Activated CD8-positive, alpha-beta memory T cell treated with anti-CD3 and anti-CD28 coated beads, Interleukin-2, amount 50 U/mL, for 4 hours (primary cell): ENCODE data around the gene ANKAR.
"Not testable (repeated sequence)": the region's sequence is repeated elsewhere in the genome, so short reads cannot be mapped to it uniquely, and the experiment has no call there.

Experiments used
- DNase-seq: peaks from one replicate; pipeline ENCODE4 v3.0.0-alpha.2; 2020

Gene ANKAR, protein sequence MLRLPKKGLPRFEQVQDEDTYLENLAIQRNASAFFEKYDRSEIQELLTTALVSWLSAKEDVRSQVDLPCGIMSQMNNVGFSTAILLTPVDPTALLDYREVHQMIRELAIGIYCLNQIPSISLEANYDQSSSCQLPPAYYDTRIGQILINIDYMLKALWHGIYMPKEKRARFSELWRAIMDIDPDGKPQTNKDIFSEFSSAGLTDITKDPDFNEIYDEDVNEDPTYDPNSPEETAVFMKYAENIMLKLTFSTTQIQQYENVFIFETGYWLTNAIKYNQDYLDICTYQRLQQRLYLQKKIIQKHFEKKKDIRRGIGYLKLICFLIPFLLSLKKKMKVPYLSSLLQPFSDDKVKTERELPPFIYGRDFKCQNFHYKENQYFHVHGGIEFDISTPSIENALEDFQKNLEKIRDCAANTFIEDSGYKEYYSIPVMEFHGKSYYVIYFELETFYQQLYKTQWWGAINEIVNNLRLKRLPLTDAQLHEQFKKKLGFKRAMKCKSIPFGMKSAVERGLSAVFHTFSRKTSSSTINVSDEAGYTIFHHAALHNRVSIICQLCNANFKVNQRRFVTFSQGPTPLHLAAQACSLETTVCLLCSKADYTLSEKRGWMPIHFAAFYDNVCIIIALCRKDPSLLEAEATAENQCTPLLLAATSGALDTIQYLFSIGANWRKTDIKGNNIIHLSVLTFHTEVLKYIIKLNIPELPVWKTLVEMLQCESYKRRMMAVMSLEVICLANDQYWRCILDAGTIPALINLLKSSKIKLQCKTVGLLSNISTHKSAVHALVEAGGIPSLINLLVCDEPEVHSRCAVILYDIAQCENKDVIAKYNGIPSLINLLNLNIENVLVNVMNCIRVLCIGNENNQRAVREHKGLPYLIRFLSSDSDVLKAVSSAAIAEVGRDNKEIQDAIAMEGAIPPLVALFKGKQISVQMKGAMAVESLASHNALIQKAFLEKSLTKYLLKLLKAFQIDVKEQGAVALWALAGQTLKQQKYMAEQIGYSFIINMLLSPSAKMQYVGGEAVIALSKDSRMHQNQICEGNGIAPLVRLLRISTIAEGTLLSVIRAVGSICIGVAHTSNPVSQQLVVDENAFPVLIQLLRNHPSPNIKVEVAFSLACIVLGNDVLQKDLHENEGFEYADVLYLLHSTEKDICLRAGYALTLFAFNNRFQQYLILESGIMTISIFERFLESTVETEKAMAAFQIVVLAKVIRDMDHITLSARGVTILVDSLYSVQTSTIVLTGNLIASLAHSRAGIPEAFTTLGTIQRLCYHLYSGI (N-terminal part only)

DNA sequence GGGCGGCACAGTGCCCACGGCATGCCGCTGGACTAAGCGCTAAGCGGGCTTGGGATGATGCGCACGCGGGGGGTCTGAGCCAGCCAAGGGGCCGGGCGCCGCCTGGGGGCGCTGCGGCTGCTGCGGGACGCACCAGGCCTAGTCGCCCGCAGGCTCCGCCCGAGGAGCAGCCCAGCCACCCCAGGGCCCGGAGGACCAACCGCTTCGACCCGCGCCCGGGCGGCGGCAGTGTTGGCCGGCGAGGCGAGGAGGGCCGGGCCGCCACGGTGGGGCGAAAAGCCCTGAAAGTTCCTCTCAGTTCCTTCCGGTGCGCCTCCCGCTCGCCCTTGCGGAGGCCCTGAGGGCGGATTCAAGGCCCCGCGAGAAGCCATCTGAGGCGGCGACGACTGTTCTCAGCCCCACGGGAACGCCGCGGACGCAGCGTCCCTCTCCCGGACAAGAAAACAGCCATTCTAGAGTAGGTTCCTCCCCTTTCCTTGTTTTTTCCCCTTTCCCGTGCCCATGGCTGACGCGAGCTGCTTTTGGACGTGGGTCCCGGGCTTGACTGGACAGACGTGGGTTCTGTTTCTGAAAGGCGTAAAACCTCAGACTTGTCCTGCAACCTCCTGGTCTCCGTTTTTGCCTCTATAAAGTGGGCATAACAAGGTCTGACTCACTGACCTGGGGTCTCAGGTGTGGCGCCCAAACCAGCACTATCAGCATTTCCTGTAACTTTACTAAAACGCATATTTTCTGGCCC, at the start of gene ANKAR:
ANKAR (plus strand) TSS at position 297 of the 739 bp plus-strand sequence. CDS start 1,821 bp downstream, outside the sequence.
- DNase-seq = peak; percentile 81

DNA sequence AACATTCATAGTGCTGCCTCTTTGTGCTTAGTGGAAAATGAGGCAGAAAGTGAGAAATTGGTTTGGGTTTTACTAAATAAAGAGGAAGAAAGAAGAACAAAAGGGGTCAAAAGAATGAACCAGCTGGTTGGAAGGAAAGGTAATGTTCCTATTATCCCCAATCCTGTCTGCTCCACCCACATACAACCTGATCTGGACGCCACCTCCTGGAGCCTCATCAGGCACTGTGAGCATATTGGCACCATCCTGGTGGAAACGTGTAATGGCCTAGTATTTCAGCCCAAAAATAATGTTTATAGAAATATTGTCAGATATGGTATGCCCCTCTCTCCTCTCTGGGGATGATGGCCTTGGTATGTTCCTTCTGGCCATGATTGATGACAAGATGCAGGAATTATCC, 48.8 kb upstream of the ANKAR start:
- DNase-seq = no peak

DNA sequence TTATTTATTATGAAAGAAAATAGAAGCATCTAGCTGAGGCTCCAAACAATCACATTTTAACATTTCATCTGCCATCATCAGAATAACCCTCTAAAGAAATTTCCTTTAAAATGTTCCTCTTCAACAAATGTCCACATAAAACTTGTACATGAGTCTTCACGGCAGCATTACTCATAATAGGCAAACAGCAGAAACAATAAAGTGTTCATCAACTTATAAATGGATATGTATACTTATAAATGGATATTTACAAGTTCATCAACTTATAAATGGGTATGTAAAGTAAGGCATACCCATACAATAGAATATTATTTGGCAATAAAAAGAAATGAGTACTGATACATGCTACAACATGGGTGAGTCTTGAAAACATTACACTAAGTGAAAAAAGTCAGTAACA, 46.7 kb upstream of the ANKAR start:
- DNase-seq = no peak

DNA sequence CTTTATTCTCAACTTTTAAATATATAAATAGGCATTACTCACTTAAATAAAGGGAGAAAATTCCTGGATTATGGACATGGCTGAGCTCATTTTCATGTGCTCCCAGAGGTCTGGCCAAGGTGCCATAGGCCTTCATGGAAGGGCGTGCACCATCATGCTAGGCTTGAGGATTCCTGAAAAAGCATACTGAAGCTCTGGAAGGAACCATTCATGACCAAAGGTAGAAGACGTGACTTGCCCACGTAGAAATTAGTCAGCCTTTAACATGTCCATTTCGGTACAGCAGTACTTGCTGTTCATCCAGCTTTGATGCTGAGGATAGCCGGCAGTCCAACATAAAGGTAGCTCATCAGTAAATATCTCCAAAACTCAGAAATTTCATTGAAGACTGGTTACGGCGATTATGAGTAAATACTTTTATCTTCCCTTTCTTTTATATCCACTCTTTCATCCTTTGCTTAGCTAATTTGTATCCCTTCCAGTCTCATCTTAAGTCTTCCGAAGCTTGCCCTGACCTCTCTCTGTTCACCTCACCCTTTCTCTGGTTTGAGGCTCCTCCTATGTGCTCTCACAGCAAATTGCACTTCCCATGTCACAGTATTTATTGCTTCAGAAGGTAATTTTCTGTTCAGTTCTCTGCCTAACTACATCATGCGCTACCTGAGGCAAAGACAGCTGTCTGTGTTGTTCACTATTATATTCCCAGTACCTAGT, 45.5 kb upstream of the ANKAR start:
- no peak for DNase-seq

DNA sequence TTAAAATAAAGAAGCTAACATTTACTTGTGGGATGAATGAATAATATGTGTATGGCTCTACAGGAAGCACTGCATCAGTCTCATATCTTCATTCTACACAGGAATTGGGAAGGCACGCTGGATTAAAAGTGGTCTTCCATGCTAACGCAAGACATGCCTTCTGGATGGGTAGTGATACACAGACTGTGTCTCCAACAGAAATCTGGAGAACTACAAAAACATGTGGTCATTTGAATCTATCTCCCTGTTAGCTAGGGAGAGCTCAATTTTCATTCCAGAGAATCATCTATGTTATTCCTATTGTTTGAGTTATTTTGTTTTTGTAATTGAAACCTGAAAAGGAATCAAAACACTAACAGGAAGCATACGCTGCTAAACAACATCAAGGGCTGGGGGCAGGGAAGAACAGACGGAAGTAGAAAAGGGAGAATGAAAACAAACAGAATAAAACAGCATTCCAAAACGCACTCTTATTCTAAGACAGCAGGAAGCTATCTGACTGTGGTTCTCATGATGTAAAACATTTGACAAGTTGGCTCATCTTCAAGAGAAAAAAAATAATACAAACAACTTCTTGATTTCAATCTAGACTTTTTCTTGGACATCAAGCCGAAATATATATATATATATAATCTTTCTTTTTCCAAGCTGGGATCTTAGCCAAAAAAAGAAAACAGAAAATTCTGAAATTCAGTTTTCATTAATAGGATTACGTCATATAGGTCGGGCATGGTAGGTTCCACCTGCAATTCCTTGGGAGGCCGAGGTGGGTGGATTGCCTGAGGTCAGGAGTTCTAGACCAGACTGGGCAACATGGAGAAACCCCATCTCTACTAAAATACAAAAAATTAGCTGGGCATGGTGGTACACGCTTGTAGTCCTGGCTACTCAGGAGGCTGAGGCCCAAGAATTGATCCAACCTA, 44.7 kb upstream of the ANKAR start:
- DNase-seq = no peak

DNA sequence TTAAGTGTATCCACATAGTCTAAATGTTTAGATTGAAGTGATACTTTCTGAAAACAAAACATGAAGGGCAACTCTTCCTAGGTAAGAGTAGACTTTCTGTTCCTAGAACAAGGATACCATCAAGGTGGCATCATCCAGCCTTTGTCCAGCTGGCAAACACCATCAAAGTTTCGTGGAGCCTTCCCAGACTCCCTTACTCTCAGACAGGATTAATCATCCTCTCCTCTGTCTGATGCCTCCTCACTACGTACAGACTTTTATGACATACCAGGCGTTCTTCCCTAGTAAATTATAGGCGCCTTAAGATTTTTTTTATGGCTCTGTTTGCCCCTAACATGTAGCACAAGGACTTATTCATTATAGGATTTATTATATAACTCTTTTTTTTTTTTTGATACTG, 42.6 kb upstream of the ANKAR start:
- DNase-seq = no peak

DNA sequence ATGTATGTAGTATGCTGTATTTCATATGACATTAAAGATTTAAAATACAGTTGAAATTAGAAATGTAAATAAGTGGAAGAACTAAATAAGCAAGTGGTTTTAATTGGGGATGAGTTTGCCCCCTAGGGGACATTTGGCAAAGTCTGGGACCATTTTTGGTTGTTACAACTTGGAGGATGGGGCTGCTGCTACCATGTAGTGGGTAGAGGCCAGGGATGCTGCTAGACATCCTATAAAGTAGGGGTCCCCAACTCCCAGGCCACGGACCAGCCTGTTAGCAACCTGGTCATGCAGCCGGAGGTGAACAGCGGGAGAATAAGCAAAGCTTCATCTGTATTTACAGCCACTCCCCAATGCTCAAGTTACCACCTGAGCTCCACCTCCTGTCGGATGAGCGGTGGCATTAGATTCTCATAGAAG, 41.1 kb upstream of the ANKAR start:
- no peak for DNase-seq

DNA sequence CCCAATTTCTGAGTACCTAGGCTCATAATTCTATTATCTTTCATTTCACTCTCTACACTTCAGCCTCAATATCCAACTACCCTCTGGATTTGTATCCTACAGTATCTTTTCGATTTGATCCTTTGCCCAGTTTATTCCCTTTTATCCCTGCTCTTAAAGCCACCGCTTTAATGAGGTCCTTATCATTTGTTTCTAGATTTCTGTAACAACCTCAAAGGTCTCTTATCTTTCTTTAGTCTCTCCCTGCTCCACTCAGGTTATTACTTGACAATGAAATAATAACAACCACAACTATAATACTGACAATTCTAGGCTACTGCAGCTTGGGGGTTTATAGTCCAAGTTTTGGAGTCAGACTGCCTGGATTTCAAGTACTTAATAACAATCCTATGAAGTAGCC, 39.1 kb upstream of the ANKAR start:
- DNase-seq = no peak

DNA sequence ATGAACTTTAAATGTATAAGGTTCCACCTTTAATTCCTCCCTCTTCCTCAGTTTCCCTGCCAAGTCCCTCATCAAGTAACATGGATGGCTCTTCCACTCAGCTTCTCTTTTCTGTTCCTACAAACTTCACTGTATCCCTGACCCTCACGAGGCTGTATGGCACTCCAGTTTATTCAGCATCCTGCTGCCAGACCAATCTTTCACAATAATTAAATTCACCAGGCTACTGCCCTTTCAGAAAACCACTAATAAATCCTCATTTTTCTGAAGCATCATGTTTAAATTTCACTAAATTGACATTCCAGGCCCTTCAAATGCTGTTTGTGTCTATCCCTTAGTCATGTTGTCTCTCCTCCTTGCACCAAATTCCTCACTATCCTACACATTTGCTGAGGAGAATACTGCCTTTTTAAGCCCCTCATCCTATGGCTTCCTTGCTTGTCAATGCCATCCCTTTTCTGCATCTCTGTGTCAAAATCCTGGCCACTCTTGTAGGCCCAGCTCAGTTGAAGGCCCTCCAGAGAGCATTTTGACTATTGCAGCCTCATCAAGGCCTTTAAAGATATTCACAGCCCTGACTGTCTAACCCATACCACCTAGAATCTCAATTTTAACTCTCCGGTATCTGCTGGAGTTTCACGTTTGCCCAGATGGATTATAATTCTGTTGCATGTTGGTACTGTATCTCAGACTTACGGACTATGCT, 36.0 kb upstream of the ANKAR start:
- no peak for DNase-seq

DNA sequence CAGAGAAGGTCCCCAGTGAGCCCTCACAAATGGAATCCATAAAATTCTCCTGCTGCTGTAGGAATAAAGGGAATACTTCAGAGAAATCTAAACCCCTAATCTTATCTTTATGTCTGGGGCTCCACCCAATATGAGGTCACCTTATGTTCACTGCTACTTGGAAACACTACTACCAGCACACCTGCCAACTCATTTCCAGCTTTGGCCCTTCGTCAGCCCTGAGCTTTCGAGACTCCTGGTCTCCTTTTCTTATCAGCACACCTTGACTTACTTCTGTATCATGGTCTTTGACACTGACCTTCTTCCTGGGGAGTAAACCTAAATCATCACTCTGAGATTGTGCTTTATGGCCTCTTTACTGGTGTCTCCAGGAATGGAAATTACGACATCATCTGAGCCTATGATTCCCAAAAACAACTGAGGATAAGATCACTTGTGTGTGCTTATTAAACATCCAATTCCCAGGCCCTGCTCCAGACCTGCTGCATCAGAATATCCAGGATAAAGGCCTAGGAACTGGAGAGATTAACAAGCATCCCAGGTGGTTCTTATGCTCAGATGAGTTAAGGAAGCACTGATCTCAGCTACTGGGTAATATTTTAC, 35.4 kb upstream of the ANKAR start:
- DNase-seq = no peak

DNA sequence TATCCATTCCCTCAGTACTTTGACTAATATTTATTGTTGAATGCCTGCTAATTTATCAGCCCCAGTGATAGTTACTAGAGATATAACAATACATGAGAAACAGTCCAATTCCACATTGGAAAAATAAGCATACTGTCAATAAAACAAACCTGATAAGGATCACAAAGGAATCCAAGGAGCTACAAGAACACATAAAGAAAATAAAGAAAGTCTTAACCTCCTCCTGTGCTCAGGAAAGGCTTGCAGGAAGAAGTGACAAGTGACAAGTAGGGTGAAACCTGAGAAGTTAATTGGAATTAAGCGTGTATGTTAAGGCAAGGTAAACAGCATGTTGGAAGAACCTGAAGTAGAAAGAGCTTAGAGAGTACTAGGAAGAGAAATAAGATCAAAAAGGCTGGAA, 33.5 kb upstream of the ANKAR start:
- DNase-seq = no peak

DNA sequence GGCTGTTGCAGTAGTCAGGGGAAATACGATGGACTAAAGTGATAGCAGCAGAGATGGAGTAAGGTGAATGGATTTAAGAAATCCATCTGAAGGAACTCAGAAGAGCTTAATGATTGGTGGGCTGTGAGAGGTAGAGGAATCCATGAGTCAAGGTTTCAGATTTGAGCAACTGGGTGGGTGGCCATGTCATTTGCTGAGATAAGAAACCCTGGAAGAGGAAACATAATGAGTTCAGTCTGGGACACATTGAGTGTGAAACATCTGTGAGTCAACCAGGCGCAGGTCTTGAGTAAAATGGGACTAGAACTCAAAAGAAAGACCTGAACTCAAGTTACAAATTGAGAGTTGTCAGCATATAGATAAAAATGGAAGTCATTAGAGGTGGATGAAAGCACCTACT, 32.9 kb upstream of the ANKAR start:
- no peak for DNase-seq

DNA sequence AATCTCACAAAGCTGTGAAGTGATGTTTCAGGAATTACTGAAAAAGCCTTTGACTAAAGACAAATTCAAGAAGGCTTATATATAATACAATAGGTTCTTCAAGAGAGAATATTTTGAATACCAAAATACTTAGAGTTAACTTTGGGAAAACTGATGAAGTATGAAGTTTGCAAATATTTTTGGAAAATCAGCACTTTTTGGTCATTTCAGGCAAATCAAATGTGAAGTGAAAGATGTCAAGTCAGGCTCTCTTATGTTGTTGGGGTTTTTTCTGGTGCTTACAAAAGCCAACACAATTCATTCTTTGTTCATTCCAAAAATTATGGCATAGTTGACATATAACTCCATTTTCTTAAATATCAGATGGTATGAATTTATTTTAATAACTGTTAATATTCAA, 27.9 kb upstream of the ANKAR start:
- DNase-seq = no peak

DNA sequence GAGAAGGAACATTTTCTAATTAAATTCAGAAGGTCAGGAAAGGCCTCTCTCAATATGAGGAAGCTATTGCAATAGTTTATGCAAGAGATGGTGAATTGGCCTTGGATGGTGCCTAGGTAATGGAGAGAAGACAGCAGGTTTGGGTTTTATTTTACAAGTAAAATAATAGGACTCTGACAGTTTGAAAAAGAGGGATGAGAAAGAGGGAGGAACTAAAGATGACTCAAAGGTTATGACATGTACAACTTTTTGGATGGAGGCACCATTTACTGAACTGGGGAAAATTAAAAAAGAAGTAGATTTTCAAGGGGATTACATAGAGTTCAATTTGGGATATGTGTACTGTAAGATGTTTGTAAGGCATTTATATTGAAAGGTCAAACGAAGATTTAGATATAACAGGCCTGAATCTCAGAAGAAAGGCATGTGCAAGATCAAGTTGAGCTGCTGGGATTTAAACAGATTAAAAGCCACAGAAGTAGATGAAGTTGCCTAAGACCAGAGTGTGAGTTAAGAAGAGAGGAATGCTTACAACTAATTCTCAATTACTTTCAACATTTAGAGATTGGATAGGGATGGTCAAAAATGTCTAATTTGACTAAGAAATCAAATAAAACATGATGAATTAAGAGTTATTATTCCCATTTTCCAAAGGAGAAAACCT, 25.5 kb upstream of the ANKAR start:
- DNase-seq = no peak

DNA sequence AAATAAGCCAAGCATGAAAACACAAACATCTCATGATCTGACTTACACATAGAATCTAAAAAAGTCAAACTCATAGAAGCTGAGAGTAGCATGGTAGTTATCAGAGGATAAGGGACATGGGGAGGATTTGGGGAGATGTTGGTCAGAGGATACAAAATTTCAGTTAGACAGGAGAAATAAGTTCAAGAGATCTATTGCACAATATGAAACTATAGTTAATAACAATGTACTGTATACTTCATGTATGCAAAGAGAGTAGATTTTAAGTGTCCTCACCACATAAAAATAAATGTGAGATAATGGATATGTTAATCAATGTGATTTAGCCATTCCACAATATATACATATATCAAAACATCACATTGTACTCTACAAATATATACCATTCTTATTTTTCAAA, 23.2 kb upstream of the ANKAR start:
- DNase-seq = no peak

DNA sequence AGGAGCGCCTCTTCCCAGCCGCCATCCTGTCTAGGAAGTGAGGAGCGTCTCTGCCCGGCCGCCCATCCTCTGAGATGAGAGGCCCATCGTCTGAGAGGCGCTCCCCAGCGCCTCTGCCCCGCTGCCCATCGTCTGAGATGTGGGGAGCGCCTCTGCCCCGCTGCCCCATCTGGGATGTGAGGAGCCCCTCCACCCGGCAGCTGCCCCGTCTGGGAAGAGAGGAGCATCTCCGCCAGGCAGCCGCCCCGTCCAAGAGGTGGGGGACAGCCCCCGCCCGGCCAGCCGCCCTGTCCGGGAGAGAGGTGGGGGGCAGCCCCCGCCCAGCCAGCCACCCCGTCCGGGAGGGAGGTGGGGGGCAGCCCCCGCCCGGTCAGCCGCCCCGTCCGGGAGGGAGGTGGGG, 21.0 kb upstream of the ANKAR start:
- DNase-seq = not testable (repeated sequence)

DNA sequence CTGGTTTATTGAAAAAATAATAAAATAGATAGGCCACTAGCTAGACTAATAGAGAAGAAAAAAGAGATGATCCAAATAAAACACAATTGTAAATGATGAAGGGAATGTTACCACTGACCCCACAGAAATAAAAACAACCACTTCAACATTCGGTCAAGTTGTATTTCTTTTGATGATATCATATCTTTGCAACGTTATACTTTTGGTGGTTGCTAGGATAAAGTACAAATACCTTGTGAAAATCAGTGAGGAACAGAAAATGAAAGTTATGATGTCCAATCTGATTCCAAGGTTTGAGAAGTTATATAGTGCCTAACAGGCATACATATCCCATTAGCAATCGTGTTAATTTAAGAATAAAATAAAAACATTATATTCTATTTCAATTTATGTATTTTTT, 19.8 kb upstream of the ANKAR start:
- no peak for DNase-seq

DNA sequence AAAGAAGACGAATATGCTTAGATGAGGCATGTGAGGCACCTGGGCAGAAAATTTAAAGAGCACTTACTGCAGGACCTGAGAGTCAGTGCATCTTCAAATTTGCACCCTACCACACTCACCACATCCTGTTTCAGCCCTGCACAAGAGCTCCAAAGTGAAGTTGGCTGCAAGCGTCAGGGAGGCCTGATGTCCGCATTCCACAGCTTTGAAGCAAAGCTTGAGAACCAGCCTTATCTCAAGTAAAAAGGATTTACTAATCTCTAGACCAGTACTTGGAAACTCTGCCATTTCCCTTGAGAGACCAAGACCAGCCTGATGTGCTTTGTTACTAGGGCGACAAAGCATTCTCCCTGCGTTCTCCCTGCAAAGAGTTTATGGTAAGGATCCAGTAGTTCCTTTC, 16.6 kb upstream of the ANKAR start:
- DNase-seq = no peak
